Measurements from ENCODE around the gene ZNF28. TPM values are rescaled to one million over a fixed set of nuclear protein-coding genes. Genes with fewer than 3 reads are reported as not detected.

ZNF28 gene
- total RNA-seq, 1 experiment from 2014 or later, result 17.8 TPM

GRCh38 chr19:52825765-52826164, 4.3 kb upstream of the ZNF28 start:
- Histone ChIP-seq H3K9me2 (ENCODE audit: insufficient read depth) (no peaks in the 10 kb centered on the region), H3K9ac (ENCODE audit: low read length) (no peak overlapping the region), H3K27ac (ENCODE audit: low read depth, low read length) (no peak overlapping the region), H3K36me3 (ENCODE audit: control insufficient read depth in 1 of 2, insufficient read depth in 2 of 2, low read length in 2 of 2) (no peaks in the 10 kb centered on the region), H3K79me2 (ENCODE audit: insufficient read depth, low read length) (peaks cover 6% of the 10 kb centered on the region; the same call in 1 of the 2 replicates), H2AFZ (ENCODE audit: low read depth, low read length, poor library complexity, severe bottlenecking) (no peak overlapping the region), H3K4me1 (ENCODE audit: control insufficient read depth in 1 of 2, insufficient read depth in 2 of 2, low read length in 2 of 2) (peaks cover 0 to 2% of the 10 kb centered on the region in 2 experiments; a peak in 2 of 4 replicates), H3K9me3 (ENCODE audit: control insufficient read depth in 1 of 2, insufficient read depth in 1 of 2, low read depth in 1 of 2, low read length in 2 of 2) (no peaks in the 10 kb centered on the region; a peak in 2 of 4 replicates), H4K20me1 (ENCODE audit: insufficient read depth) (no peaks in the 10 kb centered on the region), H3K27me3 (ENCODE audit: insufficient read depth, low read length) (no peaks in the 10 kb centered on the region), H3K4me3 (replicated peaks in 1 of 2; ENCODE audit: low read depth in 1 of 2, low read length in 2 of 2) (no peak overlapping the region), H3K4me2 (ENCODE audit: low read length) (no peak overlapping the region)
- no TSS peak for BruUV-seq (replicated peaks)
- ChIA-PET POLR2A (no interaction called here), RAD21 (ENCODE audit: low non-redundant PET in 1 of 2, low total read pairs in 2 of 2, uncharacterized antibody in 2 of 2, unreplicated experiment in 2 of 2) (no interaction called here), CTCF (no interaction called here)
- no peak for TF ChIP-seq EZH2 (IDR thresholded peaks at IDR 0.05)
- no peak for TF ChIP-seq RAD21 (IDR thresholded peaks at IDR 0.05; ENCODE audit: low read depth)
- TF ChIP-seq CBX3 (IDR thresholded peaks at IDR 0.05; ENCODE audit: low read depth), result no peak
- TF ChIP-seq SP1 (IDR thresholded peaks at IDR 0.05; ENCODE audit: low read depth), result no peak
- TF ChIP-seq SRF (IDR thresholded peaks at IDR 0.05; ENCODE audit: low read depth), result no peak
- TF ChIP-seq JUND (IDR thresholded peaks at IDR 0.05), result no peak
- no peak for TF ChIP-seq POLR2AphosphoS5 (IDR thresholded peaks at IDR 0.05; ENCODE audit: low read depth, low read length)
- no peak for TF ChIP-seq ZFX (IDR thresholded peaks at IDR 0.05)
- no peak for TF ChIP-seq POLR2A (IDR thresholded peaks at IDR 0.05; ENCODE audit: borderline replicate concordance, extremely low read depth, insufficient read depth, insufficient read length)
- no peak for TF ChIP-seq EZH2phosphoT487 (IDR thresholded peaks at IDR 0.05; ENCODE audit: borderline replicate concordance)
- TF ChIP-seq CTCF (IDR thresholded peaks at IDR 0.05 in 2 of 3, conservative IDR thresholded peaks at IDR 0.05 in 1 of 3; ENCODE audit: borderline replicate concordance in 1 of 3, insufficient read depth in 1 of 3, low read depth in 2 of 3, low read length in 2 of 3), result no peak
- no peak for TF ChIP-seq CEBPB (IDR thresholded peaks at IDR 0.05; ENCODE audit: low read depth)
- no peak for TF ChIP-seq MAX (IDR thresholded peaks at IDR 0.05)
- no peak for TF ChIP-seq FOSL1 (IDR thresholded peaks at IDR 0.05; ENCODE audit: low read depth)
- DNase-seq (ENCODE audit: low read depth, low spot score) (no peak), ATAC-seq (no peak)
- intact Hi-C loops (cut with micrococcal nuclease), result no loop called here

Measured in HCT116 (cell line).